Measurements from ENCODE around the gene AHDC1.

The AHDC1 gene

GRCh38 chr1:27592232-27592930 lies 11.6 kb downstream of the AHDC1 start:
- Histone ChIP-seq H3K9ac (ENCODE audit: low read depth, low read length) (no peak overlapping the region), H3K36me3 (ENCODE audit: control insufficient read depth, insufficient read depth, low read length) (no peaks in the 10 kb centered on the region), H3K4me3 (ENCODE audit: low read depth, low read length) (peak overlapping the region; percentile 37), H3K9me3 (ENCODE audit: control insufficient read depth, insufficient read depth, low read length) (no peaks in the 10 kb centered on the region), H3K4me1 (ENCODE audit: control insufficient read depth, insufficient read depth, low read length) (peaks cover 23% of the 10 kb centered on the region), H3K27me3 (ENCODE audit: control insufficient read depth, insufficient read depth, low read length) (no peaks in the 10 kb centered on the region)

DNA sequence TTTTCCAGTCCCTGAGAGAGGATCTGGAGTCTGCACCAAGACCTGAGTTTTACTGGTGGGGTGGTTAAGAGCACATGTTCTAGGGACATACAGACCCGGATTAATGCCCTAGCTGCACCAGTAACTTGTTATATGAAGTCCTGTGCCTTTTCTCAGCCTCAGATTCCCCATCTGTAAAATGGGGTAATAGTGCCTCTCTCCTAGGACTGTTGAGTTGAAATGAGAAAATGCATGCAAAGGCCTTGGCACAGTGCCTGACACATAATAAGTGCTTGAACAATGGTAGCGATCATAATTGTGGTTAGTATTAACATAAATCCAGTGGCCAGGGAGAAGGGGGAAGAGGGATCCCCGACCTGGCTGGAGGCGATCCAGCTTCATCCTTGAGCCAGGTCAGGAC lies 12.3 kb downstream of the AHDC1 start:
- Histone ChIP-seq H3K4me1 (ENCODE audit: control insufficient read depth, insufficient read depth, low read length) (peaks cover 20% of the 10 kb centered on the region), H3K9ac (ENCODE audit: low read depth, low read length) (no peak overlapping the region), H3K9me3 (ENCODE audit: control insufficient read depth, insufficient read depth, low read length) (no peaks in the 10 kb centered on the region), H3K4me3 (ENCODE audit: low read depth, low read length) (no peak overlapping the region), H3K36me3 (ENCODE audit: control insufficient read depth, insufficient read depth, low read length) (peaks cover 3% of the 10 kb centered on the region), H3K27me3 (ENCODE audit: control insufficient read depth, insufficient read depth, low read length) (no peaks in the 10 kb centered on the region)

GRCh38 chr1:27590917-27591508 lies 12.9 kb downstream of the AHDC1 start:
- no peaks in the 10 kb centered on the region for H3K27me3 ChIP-seq (ENCODE audit: control insufficient read depth, insufficient read depth, low read length)
- no peak overlapping the region for H3K9ac ChIP-seq (ENCODE audit: low read depth, low read length)
- H3K4me3 ChIP-seq (ENCODE audit: low read depth, low read length), result no peak overlapping the region
- peaks cover 15% of the 10 kb centered on the region for H3K4me1 ChIP-seq (ENCODE audit: control insufficient read depth, insufficient read depth, low read length)
- no peaks in the 10 kb centered on the region for H3K9me3 ChIP-seq (ENCODE audit: control insufficient read depth, insufficient read depth, low read length)
- peaks cover 3% of the 10 kb centered on the region for H3K36me3 ChIP-seq (ENCODE audit: control insufficient read depth, insufficient read depth, low read length)

GRCh38 chr1:27589841-27590426 lies 14.0 kb downstream of the AHDC1 start:
- Histone ChIP-seq H3K36me3 (ENCODE audit: control insufficient read depth, insufficient read depth, low read length) (peaks cover 3% of the 10 kb centered on the region), H3K9me3 (ENCODE audit: control insufficient read depth, insufficient read depth, low read length) (no peaks in the 10 kb centered on the region), H3K4me1 (ENCODE audit: control insufficient read depth, insufficient read depth, low read length) (peaks cover 10% of the 10 kb centered on the region), H3K27me3 (ENCODE audit: control insufficient read depth, insufficient read depth, low read length) (no peaks in the 10 kb centered on the region), H3K4me3 (ENCODE audit: low read depth, low read length) (no peak overlapping the region), H3K9ac (ENCODE audit: low read depth, low read length) (no peak overlapping the region)

GRCh38 chr1:27589441-27589840 lies 14.5 kb downstream of the AHDC1 start:
- Histone ChIP-seq H3K4me3 (ENCODE audit: low read depth, low read length) (no peak overlapping the region), H3K36me3 (ENCODE audit: control insufficient read depth, insufficient read depth, low read length) (peaks cover 3% of the 10 kb centered on the region), H3K9me3 (ENCODE audit: control insufficient read depth, insufficient read depth, low read length) (no peaks in the 10 kb centered on the region), H3K27me3 (ENCODE audit: control insufficient read depth, insufficient read depth, low read length) (no peaks in the 10 kb centered on the region), H3K9ac (ENCODE audit: low read depth, low read length) (no peak overlapping the region), H3K4me1 (ENCODE audit: control insufficient read depth, insufficient read depth, low read length) (peaks cover 10% of the 10 kb centered on the region)

DNA sequence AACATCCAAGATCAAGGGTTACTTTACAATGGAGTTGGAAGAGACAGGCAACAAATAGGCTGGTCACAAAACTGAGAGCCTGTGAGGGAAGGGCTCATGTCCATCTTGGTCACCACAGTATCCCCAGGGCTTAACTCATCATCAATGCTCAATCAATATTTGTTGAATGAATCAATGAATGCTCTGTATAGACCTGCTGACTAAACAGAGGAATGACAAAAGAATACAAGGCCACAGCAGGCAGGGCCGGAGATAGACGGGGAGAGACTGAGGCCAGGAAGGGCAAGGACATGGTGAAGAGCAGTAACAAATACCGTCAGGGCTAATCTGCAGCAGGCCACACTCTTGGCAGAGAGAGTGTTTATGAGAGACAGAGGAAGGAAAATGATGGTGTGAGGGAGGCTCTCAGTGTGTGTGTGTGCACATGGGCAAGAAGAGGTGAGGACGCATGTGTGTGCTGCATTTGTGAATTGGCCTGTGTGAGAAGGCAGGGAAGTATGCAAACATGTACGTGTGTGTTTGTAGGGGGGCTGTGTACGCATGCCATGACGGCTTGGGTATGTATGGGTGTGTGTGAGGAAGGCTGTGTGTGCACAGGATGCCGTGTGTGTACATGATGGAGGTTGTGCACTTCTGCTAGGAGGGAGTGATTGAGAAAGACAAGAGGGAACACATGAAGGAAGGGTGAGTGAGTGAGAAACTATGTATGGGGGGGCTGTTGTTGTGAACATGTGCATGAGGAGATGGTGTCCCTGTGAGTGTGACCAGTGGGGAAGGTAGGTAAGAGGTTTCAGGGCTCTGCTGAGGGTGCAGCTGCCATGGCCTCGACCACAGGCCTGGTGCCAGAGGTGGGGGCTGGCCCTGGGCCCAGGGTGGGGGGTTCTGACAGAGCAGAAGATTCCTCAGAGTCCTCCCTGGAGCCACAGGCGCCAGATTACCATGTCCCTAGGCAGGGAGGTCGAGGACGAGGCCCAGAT lies 15.4 kb downstream of the AHDC1 start:
- Histone ChIP-seq H3K4me3 (ENCODE audit: low read depth, low read length) (no peak overlapping the region), H3K4me1 (ENCODE audit: control insufficient read depth, insufficient read depth, low read length) (peaks cover 4% of the 10 kb centered on the region), H3K27me3 (ENCODE audit: control insufficient read depth, insufficient read depth, low read length) (no peaks in the 10 kb centered on the region), H3K9me3 (ENCODE audit: control insufficient read depth, insufficient read depth, low read length) (no peaks in the 10 kb centered on the region), H3K9ac (ENCODE audit: low read depth, low read length) (peak overlapping the region; percentile 54), H3K36me3 (ENCODE audit: control insufficient read depth, insufficient read depth, low read length) (peaks cover 3% of the 10 kb centered on the region)

DNA sequence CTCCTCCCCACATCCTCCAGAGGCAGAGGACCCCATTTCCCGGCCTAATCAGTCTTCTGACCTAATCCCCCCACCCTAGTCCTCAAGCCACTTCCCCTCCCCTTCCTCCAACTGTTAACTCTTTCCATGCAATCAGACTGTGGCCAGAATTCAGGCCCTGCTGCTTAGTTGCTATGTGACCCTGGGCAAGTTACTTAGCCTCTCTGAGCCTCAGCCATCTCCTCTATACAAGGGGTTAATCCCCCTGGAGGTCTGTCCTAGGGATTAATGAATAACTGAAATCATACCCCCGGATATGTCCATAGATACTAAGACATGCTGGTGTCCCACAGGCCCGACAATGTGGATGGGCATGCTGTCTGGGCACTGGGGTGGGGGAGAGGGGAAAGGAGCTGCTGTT lies 18.3 kb downstream of the AHDC1 start:
- Histone ChIP-seq H3K9ac (ENCODE audit: low read depth, low read length) (no peak overlapping the region), H3K4me1 (ENCODE audit: control insufficient read depth, insufficient read depth, low read length) (no peaks in the 10 kb centered on the region), H3K4me3 (ENCODE audit: low read depth, low read length) (no peak overlapping the region), H3K27me3 (ENCODE audit: control insufficient read depth, insufficient read depth, low read length) (no peaks in the 10 kb centered on the region), H3K36me3 (ENCODE audit: control insufficient read depth, insufficient read depth, low read length) (peaks cover 3% of the 10 kb centered on the region), H3K9me3 (ENCODE audit: control insufficient read depth, insufficient read depth, low read length) (no peaks in the 10 kb centered on the region)

DNA sequence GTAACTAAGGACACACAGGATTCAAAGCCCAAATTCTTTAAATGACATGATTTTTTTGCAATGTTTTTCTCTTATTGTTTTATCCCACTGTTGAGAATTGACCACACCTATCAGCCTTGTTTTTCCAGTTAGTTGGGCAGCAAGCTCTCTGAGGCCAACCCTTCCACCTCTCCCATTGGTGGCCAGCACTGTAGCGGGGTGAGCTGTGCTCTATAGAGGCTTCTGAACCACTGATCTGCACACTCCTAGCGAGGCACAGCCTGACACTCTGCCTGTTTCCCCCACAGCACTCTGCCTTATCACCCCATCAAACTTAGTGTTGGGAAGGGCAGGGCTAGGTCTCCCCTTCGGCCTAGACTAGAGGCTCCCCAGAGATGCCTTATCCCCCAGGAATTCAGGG lies 19.5 kb downstream of the AHDC1 start:
- H3K27me3 ChIP-seq (ENCODE audit: control insufficient read depth, insufficient read depth, low read length), result no peaks in the 10 kb centered on the region
- H3K9ac ChIP-seq (ENCODE audit: low read depth, low read length), result no peak overlapping the region
- H3K36me3 ChIP-seq (ENCODE audit: control insufficient read depth, insufficient read depth, low read length), result peaks cover 3% of the 10 kb centered on the region
- no peaks in the 10 kb centered on the region for H3K4me1 ChIP-seq (ENCODE audit: control insufficient read depth, insufficient read depth, low read length)
- H3K9me3 ChIP-seq (ENCODE audit: control insufficient read depth, insufficient read depth, low read length), result no peaks in the 10 kb centered on the region
- H3K4me3 ChIP-seq (ENCODE audit: low read depth, low read length), result no peak overlapping the region

DNA sequence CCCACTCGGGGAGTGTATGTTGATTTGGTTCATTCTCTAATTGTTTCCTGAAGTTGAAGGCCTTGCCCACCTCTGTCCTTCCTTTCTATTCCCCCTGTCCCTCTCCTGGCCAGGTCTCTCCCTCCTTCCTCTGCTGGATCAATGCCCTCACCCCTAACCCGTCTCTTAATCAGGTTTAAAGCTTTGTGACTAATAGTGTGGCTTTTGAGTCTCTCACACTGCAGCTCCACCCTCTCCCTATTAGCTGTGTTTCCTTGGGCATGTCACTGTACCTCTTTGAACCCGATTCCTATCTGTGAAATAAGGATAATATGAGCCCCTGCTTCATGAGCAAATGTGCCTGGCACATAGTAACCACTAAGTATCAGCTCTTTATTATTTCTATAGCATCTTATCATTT lies 20.5 kb downstream of the AHDC1 start:
- Histone ChIP-seq H3K4me1 (ENCODE audit: control insufficient read depth, insufficient read depth, low read length) (no peaks in the 10 kb centered on the region), H3K9ac (ENCODE audit: low read depth, low read length) (no peak overlapping the region), H3K36me3 (ENCODE audit: control insufficient read depth, insufficient read depth, low read length) (peaks cover 3% of the 10 kb centered on the region), H3K4me3 (ENCODE audit: low read depth, low read length) (no peak overlapping the region), H3K9me3 (ENCODE audit: control insufficient read depth, insufficient read depth, low read length) (no peaks in the 10 kb centered on the region), H3K27me3 (ENCODE audit: control insufficient read depth, insufficient read depth, low read length) (no peaks in the 10 kb centered on the region)

DNA sequence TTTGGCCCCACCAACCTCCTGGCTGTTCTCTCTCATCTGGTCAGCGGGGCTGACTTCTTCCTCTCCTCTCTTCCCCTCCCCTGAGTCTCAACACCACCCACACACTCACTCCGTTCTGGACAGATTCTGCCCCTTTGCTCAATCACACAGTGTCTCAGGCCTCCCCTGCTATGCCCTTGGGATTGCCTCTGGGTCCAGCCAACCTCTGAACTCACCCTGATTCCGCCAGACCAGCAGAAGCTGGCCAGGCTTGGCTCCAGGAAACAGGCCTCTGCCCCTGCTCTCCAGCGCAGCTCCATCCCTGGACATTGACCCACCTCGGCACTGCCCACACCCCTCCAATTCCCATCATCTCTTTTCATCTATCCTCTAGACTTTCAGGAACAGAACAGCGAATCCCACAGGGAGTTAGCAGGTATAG lies 22.1 kb downstream of the AHDC1 start:
- no peaks in the 10 kb centered on the region for H3K27me3 ChIP-seq (ENCODE audit: control insufficient read depth, insufficient read depth, low read length)
- H3K4me1 ChIP-seq (ENCODE audit: control insufficient read depth, insufficient read depth, low read length), result no peaks in the 10 kb centered on the region
- no peaks in the 10 kb centered on the region for H3K36me3 ChIP-seq (ENCODE audit: control insufficient read depth, insufficient read depth, low read length)
- peak overlapping the region; percentile 20 for H3K9ac ChIP-seq (ENCODE audit: low read depth, low read length)
- no peak overlapping the region for H3K4me3 ChIP-seq (ENCODE audit: low read depth, low read length)
- H3K9me3 ChIP-seq (ENCODE audit: control insufficient read depth, insufficient read depth, low read length), result no peaks in the 10 kb centered on the region

GRCh38 chr1:27577504-27578188 lies 26.3 kb downstream of the AHDC1 start:
- Histone ChIP-seq H3K4me1 (ENCODE audit: control insufficient read depth, insufficient read depth, low read length) (peaks cover 24% of the 10 kb centered on the region), H3K4me3 (ENCODE audit: low read depth, low read length) (no peak overlapping the region), H3K9ac (ENCODE audit: low read depth, low read length) (peak overlapping the region; percentile 47), H3K27me3 (ENCODE audit: control insufficient read depth, insufficient read depth, low read length) (no peaks in the 10 kb centered on the region), H3K36me3 (ENCODE audit: control insufficient read depth, insufficient read depth, low read length) (no peaks in the 10 kb centered on the region), H3K9me3 (ENCODE audit: control insufficient read depth, insufficient read depth, low read length) (no peaks in the 10 kb centered on the region)
